Activated CD4-positive, alpha-beta T cell treated with anti-CD3 and anti-CD28 coated beads for 36 hours (primary cell): ENCODE data around the gene FAM219A. TPM values are rescaled to one million over a fixed set of nuclear protein-coding genes. Genes with fewer than 3 reads are reported as not detected.
"Not testable (repeated sequence)": the region's sequence is repeated elsewhere in the genome, so short reads cannot be mapped to it uniquely, and the experiment has no call there.

Experiments
- ATAC-seq: fragments of 200-7000 bp; cut with Tn5 transposase; one replicate; pipeline ENCODE4 v1.10.0; 2021; ENCODE audit warnings: mild to moderate bottlenecking, moderate library complexity
- CTCF ChIA-PET: fragments of 350-600 bp; sonication (Branson Sonifier 250); formaldehyde crosslinking; loops from one replicate; lab custom pipeline; 2021; ENCODE audit warnings: antibody characterized with exemption; lab: Charles Lee
- POLR2A ChIA-PET: fragments of 350-600 bp; sonication (Branson Sonifier 250); formaldehyde crosslinking; loops from one replicate; lab custom pipeline; 2021; ENCODE audit warnings: antibody characterized with exemption, inconsistent platforms; lab: Charles Lee
- DNase-seq: peaks from one replicate; pipeline ENCODE4 v3.0.0-alpha.2; 2020
- H3K27ac Mint-ChIP-seq: one replicate; pipeline ENCODE4 v1.8.0; 2021; ENCODE audit warnings: mixed read lengths
- H3K27me3 Mint-ChIP-seq: one replicate; pipeline ENCODE4 v1.8.0; 2021; ENCODE audit warnings: mixed read lengths
- H3K36me3 Mint-ChIP-seq: one replicate; pipeline ENCODE4 v1.8.0; 2021; ENCODE audit warnings: low read depth, mixed read lengths
- H3K4me1 Mint-ChIP-seq: one replicate; pipeline ENCODE4 v1.8.0; 2021; ENCODE audit warnings: mixed read lengths
- H3K4me3 Mint-ChIP-seq: one replicate; pipeline ENCODE4 v1.8.0; 2021; ENCODE audit warnings: mild to moderate bottlenecking, moderate library complexity, mixed read lengths
- H3K9me3 Mint-ChIP-seq: one replicate; pipeline ENCODE4 v1.8.0; 2021; ENCODE audit warnings: low read depth, mixed read lengths
- intact Hi-C, 2 experiments: fragments of 100-400 bp; cut with DNase I in 1 of 2; cut with micrococcal nuclease in 1 of 2; formaldehyde crosslinking; loops; one replicate each; pipeline versions ENCODE4 v1.14.2 to v1.15.1; 2022 to 2024; cut with DNase I, micrococcal nuclease
- total RNA-seq, 2 experiments: library from RNA; stranded (reverse); gene quantifications; one replicate each; pipeline ENCODE4 v1.2.3, GENCODE V29; 2021

FAM219A gene
- total RNA-seq, 2 experiments from 2014 or later: 9.7 to 12.9 TPM

DNA sequence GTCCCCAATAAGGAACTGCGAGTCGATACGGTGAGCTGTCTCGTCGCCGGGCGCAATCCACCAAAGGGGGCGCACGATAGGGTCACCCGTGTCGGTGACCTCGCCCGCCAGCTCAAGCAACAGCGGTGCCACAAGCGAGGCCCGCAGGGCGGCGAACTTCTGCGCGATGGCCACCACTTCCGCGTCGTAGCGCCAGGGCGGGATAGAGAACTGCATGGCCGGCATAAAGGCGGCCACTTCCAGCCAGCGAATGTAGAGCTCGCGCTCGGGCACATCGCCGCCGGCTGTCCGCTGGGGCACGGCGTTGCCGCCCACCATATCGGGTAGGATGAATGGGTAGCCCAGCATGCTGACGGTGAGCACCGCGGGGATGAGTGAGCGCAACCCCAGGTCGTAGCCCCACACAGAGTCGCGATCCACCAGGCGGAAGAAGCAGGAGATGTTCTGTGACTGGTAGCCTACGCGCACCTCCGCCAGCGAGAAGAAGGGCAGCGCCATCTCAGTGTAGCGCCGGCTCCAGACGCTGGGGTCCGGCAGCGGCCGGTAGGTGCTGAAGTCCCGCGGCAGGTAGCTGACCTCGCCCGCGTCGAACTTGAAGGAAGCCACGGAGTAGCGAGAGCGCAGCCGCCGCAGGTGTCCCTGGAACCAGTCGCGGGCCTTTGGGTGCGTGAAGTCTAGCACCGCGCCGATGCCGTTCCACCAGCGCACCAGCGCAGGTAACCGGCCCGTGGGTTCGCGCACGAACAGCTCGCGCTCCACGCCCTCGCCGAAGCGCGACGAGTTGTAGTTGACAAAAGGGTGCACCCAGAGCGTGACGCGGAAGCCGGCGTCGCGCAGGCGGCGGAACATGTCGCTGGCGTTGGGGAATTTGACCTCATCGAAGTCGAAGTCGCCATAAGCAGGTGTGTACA, 87.1 kb downstream of the FAM219A start:
- Mint-ChIP-seq H3K4me3 (peak overlapping the region; percentile 22), H3K27ac (no peak overlapping the region), H3K9me3 (peaks cover 4% of the 10 kb centered on the region), H3K36me3 (peaks cover 23% of the 10 kb centered on the region), H3K27me3 (no peaks in the 10 kb centered on the region), H3K4me1 (peaks cover 10% of the 10 kb centered on the region)
- DNase-seq (peak; percentile 32), ATAC-seq (peak; percentile 15)
- POLR2A ChIA-PET: no interaction called here
- intact Hi-C loops: no loop called here
- CTCF ChIA-PET: no interaction called here

DNA sequence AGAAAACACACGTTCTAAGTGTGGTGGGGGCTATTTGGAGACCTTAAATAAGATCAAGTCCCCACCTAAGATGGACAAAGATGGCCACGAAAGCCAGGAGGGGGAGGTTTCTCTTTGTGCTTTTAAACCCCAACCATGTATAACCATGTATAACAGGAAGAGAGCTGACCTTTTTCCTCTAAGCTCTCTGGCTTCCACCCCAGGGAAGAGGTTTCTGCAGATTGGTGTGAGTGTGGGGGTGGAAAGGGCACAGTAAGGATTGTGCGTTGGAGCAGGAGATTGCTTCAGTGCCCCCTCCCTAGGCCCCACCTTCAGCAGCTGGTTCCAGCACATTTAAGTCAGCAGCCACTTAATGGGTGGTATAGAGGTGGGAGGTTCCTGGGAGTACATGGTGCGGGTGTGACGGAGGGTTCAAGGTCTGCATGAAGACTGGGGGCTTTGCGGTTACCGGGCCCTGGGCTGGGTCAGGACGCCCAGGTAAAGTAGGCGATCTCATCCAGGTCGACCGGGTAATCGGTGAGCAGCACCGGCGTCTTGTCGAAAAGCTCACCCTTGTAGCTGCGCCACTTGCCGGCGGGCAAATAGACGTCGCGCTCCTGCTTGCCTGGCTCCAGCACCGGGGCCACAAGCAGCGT, 87.9 kb downstream of the FAM219A start:
- intact Hi-C loops: no loop called here
- Mint-ChIP-seq H3K36me3 (peaks cover 23% of the 10 kb centered on the region), H3K27me3 (no peaks in the 10 kb centered on the region), H3K27ac (no peak overlapping the region), H3K4me3 (no peak overlapping the region), H3K4me1 (peaks cover 3% of the 10 kb centered on the region), H3K9me3 (peaks cover 4% of the 10 kb centered on the region)
- ChIA-PET POLR2A (no interaction called here), CTCF (no interaction called here)
- ATAC-seq: peak; percentile 19
- no peak for DNase-seq

DNA sequence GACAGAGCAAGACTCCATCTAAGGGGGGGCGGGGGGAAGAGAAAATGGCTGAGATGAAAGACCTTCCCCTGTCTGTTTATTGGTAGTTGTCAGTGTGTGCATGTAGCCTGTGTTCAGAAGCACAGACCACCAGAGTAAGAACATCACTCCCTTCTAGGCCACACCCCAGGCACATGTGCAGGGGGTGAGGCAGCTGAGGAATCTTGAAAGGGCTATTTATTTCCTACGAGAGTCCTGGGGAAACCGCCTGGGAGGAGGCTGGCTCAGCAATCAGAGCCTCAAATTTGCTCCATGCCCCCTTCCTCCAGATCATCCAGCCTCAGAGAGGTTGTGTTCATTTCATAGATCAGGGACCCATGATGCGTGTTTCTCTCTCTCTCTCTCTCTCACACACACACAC, 88.7 kb downstream of the FAM219A start:
- peaks cover 23% of the 10 kb centered on the region for H3K36me3 Mint-ChIP-seq
- ATAC-seq (no peak), DNase-seq (no peak)
- H3K9me3 Mint-ChIP-seq: peaks cover 4% of the 10 kb centered on the region
- ChIA-PET POLR2A (no interaction called here), CTCF (interaction anchor here (1.1 kb wide), 1 partner anchor 233 kb away, joined by 3 read pairs; no protein-coding TSS in a partner anchor)
- intact Hi-C loops: no loop called here
- H3K27ac Mint-ChIP-seq: no peak overlapping the region
- H3K4me1 Mint-ChIP-seq: no peaks in the 10 kb centered on the region
- H3K27me3 Mint-ChIP-seq: no peaks in the 10 kb centered on the region
- no peak overlapping the region for H3K4me3 Mint-ChIP-seq

GRCh38 chr9:34368796-34369195, 89.6 kb downstream of the FAM219A start:
- H3K4me1 Mint-ChIP-seq, H3K4me3 Mint-ChIP-seq, DNase-seq, H3K27me3 Mint-ChIP-seq, intact Hi-C loops, ATAC-seq, POLR2A ChIA-PET, H3K9me3 Mint-ChIP-seq, H3K27ac Mint-ChIP-seq: not testable (repeated sequence)
- CTCF ChIA-PET: interaction anchor here (1.1 kb wide), 1 partner anchor 234 kb away, joined by 3 read pairs; no protein-coding TSS in a partner anchor
- H3K36me3 Mint-ChIP-seq: peaks cover 23% of the 10 kb centered on the region

- Mint-ChIP-seq H3K4me1 (peaks cover 12% of the 10 kb centered on the region), H3K36me3 (peaks cover 23% of the 10 kb centered on the region)
- DNase-seq, H3K27me3 Mint-ChIP-seq, intact Hi-C loops, H3K4me3 Mint-ChIP-seq, CTCF ChIA-PET, H3K27ac Mint-ChIP-seq, H3K9me3 Mint-ChIP-seq, ATAC-seq: not testable (repeated sequence)
- POLR2A ChIA-PET: interaction anchor here (0.6 kb wide), 1 partner anchor 26 kb away, joined by 3 read pairs; no protein-coding TSS in a partner anchor
These were observed 90.5 kb downstream of the FAM219A start for GRCh38 chr9:34367751-34368410.

- no peak for DNase-seq
- no peak for ATAC-seq
- Mint-ChIP-seq H3K4me3 (no peak overlapping the region), H3K36me3 (peaks cover 15% of the 10 kb centered on the region), H3K4me1 (peaks cover 12% of the 10 kb centered on the region), H3K27me3 (no peaks in the 10 kb centered on the region), H3K27ac (no peak overlapping the region), H3K9me3 (peaks cover 4% of the 10 kb centered on the region)
- POLR2A ChIA-PET: interaction anchor here (0.6 kb wide), 1 partner anchor 921 kb away, joined by 3 read pairs; no protein-coding TSS in a partner anchor
- intact Hi-C loops: no loop called here
- CTCF ChIA-PET: interaction anchor here (0.9 kb wide), 1 partner anchor 237 kb away, joined by 4 read pairs; no protein-coding TSS in a partner anchor
These were observed 92.0 kb downstream of the FAM219A start for GRCh38 chr9:34366365-34366764.

DNA sequence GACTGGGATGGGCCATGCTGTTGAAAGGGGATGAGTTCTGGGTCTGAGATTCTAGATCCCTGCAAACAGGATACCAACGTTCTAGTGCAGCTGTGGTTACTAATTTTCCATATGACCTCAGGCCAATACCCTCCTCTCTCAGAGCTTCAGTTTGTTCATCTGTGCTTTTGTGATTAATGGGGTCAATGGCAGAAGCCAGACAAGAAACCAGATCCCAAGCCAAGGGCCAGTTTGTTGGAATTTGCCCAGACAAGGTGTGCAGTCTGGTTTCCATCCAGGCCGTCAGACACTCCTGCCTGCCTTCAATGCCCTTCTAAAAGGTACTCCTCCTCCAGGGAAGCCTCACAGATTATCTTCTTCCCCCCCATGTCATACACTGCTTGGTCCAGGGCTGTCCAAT, 93.1 kb downstream of the FAM219A start:
- POLR2A ChIA-PET: no interaction called here
- Mint-ChIP-seq H3K27ac (no peak overlapping the region), H3K4me3 (no peak overlapping the region), H3K4me1 (peaks cover 12% of the 10 kb centered on the region), H3K27me3 (no peaks in the 10 kb centered on the region), H3K36me3 (peaks cover 9% of the 10 kb centered on the region), H3K9me3 (peaks cover 4% of the 10 kb centered on the region)
- ATAC-seq (no peak), DNase-seq (no peak)
- intact Hi-C loops: no loop called here
- CTCF ChIA-PET: interaction anchor here (0.6 to 2.6 kb wide), 3 partner anchors 9 to 431 kb away, joined by 3 to 7 read pairs (median 3); no protein-coding TSS in a partner anchor

GRCh38 chr9:34363619-34364351, 94.6 kb downstream of the FAM219A start:
- CTCF ChIA-PET: interaction anchor here (0.6 to 2.6 kb wide), 4 partner anchors 11 to 40 kb away, joined by 3 to 7 read pairs (median 6); no protein-coding TSS in a partner anchor
- peaks cover 12% of the 10 kb centered on the region for H3K4me1 Mint-ChIP-seq
- intact Hi-C loops: no loop called here
- peak overlapping the region; percentile 12 for H3K27ac Mint-ChIP-seq
- DNase-seq: no peak
- H3K9me3 Mint-ChIP-seq: peaks cover 4% of the 10 kb centered on the region
- ATAC-seq: peak; percentile 58
- H3K27me3 Mint-ChIP-seq: no peaks in the 10 kb centered on the region
- H3K4me3 Mint-ChIP-seq: no peak overlapping the region
- POLR2A ChIA-PET: interaction anchor here (0.5 kb wide), 1 partner anchor 36 kb away, joined by 5 read pairs; no protein-coding TSS in a partner anchor
- H3K36me3 Mint-ChIP-seq: peaks cover 9% of the 10 kb centered on the region

DNA sequence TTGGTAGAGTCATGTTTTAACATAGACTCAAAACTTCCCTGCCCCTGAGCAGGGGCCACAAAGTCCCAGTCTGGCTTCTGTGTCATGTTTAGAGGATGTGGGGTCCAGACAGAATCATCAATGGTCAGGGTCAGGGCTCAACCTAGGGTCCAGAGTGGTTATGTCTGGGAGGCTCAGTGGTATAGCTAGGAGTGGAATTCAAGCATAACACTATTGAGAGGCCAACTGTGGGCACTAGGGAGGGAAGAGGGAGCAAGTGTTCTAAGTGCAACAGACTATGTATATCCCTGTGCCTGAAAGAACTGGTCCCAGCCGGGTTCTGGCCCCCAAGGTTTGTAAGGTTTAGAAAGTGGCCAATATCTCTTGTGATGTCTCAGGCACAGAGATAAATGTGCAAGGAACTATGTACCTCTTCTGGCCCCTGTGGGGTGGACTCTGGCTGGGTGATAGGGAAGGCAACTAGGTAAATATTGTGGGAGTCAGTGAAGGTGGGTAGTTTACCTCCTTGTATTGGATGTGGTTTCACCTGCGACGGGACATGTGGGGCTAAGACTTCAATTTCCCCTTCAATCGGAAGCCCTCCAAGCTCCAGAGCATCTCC, 95.7 kb downstream of the FAM219A start:
- H3K27ac Mint-ChIP-seq: peak overlapping the region; percentile 44
- DNase-seq: no peak
- peaks cover 6% of the 10 kb centered on the region for H3K9me3 Mint-ChIP-seq
- intact Hi-C loops: no loop called here
- H3K4me1 Mint-ChIP-seq: peaks cover 12% of the 10 kb centered on the region
- ATAC-seq: no peak
- no peak overlapping the region for H3K4me3 Mint-ChIP-seq
- H3K36me3 Mint-ChIP-seq: peaks cover 8% of the 10 kb centered on the region
- no peaks in the 10 kb centered on the region for H3K27me3 Mint-ChIP-seq
- ChIA-PET POLR2A (no interaction called here), CTCF (interaction anchor here (0.6 to 2.6 kb wide), 3 partner anchors 12 to 279 kb away, joined by 3 to 7 read pairs (median 6); no protein-coding TSS in a partner anchor)

DNA sequence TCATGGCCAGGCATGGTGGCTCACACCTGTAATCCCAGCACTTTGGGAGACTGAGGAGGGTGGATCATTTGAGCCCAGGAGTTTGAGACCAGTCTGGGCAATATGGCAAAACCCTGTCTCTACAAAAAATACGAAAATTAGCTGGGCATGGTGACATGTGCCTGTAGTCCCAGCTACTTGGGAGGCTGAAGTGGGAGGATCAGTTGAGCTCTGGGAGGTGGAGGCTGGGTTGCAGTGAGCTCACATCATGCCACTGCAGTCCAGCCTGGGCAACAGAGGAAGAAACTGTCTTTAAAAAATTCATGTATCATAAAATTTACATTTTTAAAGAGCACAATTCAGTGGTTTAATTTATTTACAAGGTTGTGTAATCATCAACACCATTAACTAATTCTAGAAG, 105.4 kb downstream of the FAM219A start:
- ATAC-seq, DNase-seq, H3K4me3 Mint-ChIP-seq, H3K4me1 Mint-ChIP-seq, H3K27ac Mint-ChIP-seq, CTCF ChIA-PET, intact Hi-C loops, H3K27me3 Mint-ChIP-seq, POLR2A ChIA-PET: not testable (repeated sequence)
- Mint-ChIP-seq H3K36me3 (peaks cover 22% of the 10 kb centered on the region), H3K9me3 (peaks cover 11% of the 10 kb centered on the region)
